HL-60/S4 treated with retinoic acid at 250 ng/mL for 4 days and 3 days (cell line): Measurements from ENCODE around the gene AGL.
"Not testable (repeated sequence)": the region's sequence is repeated elsewhere in the genome, so short reads cannot be mapped to it uniquely, and the experiment has no call there.

ENCODE experiments used
- in situ Hi-C: fragments of 300-500 bp; cut with MboI; formaldehyde crosslinking; loops from 2 replicates; pipeline ENCODE4 v1.7.0; 2022; ENCODE audit warnings: low sequenced_read_pairs

The AGL gene

DNA sequence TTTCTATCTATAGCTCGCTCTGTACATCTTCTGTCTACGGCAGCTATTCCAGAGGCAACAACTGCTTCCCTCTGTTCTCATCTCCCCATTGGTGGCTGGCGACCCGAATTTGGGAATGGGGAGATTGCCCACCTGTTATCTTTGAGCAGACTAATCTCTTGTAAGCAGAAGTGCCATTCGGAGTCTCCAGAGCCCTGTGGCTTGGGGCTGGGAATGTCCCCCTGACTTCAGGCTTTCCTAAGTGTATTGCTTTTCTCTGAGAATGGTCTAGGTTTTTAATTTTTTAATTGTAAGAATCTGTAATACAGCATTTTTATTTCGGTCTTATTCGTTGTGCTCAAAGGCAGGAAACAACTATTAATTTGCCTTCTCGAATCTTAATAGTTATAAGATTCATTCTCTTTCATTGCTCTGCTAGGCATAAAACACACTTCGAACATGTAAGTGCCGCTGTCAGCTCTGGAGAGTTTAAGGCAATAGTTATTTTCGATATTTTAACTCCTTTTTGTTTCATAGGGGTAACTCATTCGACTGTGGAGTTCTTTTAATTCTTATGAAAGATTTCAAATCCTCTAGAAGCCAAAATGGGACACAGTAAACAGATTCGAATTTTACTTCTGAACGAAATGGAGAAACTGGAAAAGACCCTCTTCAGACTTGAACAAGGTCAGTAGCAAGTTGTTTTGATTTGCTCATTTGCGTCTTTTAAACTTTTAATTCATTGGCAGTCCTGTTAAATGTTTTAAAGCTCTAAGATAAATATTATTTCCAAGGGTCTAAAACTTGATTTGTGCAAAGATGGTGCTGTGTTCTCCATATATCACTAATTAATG, 514 bp downstream of the AGL start:
- in situ Hi-C loops, result no loop called here

DNA sequence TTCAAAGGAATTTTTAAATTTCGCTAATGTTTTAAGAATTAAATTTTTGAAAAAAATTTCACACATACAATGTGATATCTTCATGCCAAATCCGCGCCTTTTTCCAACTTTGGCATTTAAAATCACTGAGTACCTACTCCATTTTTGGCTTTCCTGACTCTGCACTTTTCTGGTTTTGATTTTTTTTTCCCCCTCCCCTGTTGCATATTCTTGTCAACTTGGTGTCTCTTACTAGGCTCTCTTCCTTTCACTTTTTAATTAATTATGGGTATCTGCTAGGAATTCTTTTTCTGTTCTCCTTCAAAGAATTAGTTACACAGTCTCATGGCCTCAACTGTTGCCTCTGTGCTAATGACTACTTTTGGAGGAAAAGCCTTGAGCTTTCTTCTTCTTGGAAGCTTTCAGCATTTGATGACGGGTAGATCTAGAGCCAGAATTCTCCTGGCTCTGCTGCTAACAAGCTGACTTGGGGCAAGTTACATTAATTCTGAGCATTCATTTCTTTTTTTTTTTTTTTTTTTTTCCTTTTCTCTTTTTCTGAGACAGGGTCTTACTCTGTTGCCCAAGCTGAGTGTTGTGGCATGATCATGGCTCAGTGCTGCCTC, 1.8 kb downstream of the AGL start:
- in situ Hi-C loops, result no loop called here

DNA sequence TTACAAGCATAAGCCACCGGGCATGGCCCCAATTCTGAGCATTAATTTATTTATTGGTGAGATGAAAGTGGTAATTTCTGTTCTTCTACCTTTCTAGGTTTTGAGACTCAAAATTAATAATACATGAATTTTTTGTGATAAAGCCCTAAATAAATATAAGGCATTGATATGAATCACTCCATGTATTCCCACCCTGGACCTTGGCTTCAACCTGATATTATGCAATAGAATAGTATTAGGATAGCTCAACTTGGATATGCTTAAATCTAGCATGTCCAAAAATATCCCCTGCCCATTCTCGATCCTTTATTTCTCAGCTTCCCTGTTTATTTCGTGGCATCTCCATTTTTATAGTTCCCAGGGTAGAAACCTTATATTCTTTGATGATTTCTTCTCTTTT, 2.5 kb downstream of the AGL start:
- in situ Hi-C loops, result no loop called here

DNA sequence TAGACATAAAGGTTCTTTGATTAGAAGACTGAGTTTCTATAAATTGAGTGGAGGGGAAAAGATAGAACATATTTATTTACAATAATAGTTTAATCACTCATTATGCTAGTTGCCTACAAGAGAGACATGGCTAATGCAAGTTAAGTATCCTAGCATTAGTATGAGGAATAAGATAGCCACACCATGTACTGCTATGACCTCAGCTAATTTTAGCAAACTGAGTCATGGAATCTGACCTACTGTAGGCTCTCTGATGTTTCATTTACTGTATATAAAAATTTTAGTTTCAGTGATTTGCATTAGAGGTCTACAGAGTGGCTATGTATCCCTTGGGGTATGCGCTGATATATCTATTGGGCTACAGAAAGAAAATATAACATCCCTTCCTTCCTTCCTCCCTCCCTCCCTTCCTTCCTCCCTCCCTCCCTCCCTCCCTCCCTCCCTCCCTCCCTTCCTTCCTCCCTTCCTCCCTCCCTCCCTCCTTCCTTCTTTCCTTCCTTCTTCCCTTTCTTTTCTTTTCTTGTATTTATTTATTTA, 5.8 kb downstream of the AGL start:
- in situ Hi-C loops, result no loop called here

DNA sequence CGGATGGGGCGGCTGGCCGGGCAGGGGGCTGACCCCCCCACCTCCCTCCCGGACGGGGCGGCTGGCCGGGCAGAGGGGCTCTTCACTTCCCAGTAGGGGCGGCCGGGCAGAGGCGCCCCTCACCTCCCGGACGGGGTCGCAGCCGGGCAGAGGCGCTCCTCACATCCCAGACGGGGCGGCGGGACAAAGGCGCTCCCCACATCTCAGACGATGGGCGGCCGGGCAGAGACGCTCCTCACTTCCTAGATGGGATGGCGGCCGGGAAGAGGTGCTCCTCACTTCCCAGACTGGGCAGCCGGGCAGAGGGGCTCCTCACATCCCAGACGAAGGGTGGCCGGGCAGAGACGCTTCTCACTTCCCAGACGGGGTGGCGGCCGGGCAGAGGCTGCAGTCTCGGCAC, 6.9 kb downstream of the AGL start:
- in situ Hi-C loops, result not testable (repeated sequence)

DNA sequence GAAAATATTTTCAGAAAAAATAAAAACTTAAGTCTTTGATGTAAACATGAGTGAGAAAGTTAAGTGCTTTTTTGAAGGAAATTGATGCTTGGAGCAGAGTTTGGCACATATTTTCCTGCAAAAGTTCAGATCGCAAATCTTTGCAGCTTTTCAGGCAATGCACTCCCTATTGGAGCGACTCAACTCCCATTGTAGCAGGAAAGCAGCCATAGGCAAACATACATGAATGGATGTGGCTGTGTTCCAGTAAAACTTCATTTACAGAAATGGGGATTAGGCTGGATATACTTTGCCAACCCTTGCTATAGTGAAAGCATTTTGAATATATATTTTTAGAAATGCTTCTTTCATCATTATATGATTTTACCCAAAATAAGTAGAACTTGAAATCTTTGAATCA, 8.1 kb downstream of the AGL start:
- in situ Hi-C loops, result no loop called here

DNA sequence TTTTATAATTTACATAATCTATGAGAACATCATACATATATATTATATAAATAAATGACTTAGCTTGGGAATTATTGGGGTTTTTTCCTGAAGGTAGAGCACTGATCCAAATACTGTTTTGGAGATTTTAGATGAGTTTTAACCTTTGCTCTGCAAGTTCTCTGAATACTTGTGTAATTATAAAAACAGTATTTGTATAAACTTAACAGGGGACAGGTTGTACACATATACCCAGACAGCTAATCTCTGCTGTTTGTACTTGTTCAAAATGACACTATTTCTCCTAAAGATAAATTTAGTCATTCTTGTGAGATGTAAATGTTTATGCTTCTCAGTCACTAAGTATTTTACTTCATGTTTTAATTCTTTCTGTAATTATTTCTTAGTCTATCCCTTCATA, 8.7 kb downstream of the AGL start:
- in situ Hi-C loops, result no loop called here

DNA sequence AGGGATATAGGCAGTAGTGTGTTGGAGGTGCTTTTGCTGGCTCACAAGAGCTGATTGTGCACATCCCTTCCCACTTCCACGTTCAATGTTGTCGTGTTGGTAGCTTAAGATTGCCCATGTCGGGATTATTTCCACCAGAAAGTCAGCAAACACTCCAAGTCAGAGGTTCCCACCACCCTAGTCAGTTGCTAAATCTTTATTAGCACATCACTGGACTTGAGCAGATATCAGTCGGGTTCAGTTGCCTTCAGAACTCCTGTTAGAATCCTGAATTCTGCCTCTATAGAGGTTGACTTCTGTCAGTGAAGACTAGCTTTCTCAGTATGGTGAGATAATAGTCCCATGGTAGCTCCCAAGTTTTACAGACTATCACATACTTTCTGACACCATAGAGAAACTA, 10.5 kb downstream of the AGL start:
- in situ Hi-C loops, result no loop called here

DNA sequence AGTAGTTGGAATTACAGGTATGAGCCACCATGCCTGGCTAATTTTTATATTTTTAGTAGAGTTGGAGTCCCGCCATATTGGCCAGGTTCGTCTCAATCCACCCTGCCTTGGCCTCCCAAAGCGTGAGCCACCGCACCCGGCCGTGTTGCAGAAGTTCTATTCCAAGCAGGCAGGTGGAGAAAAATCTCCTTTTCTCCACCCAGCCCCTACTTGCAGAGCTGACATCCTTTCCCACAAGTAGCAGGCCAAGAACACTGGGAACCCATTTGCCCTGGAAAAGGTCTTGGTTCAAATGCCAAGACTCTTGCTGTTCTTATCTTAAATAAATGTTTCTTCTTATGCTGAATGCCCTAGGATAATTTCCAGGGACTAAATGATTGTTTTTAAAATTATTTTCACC, 17.5 kb downstream of the AGL start:
- in situ Hi-C loops, result no loop called here

DNA sequence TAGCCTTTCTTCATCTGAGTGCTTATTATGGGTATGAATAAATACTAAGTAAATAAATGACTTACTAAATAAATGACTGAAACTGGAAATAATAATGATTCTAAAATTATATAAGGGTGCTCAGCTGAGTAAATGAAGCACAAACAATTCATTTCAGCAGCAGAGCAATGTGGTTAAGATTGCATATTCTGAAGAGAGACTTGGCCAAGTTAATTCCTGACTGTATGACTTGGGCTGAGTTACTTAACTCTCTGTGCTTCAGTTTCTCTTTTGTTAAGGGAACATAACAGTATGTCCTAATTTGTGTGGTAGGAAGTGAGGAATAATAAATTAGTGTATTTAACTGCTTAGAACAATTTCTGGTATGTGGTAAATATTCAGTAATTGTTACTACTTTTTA, 19.1 kb downstream of the AGL start:
- in situ Hi-C loops, result no loop called here

DNA sequence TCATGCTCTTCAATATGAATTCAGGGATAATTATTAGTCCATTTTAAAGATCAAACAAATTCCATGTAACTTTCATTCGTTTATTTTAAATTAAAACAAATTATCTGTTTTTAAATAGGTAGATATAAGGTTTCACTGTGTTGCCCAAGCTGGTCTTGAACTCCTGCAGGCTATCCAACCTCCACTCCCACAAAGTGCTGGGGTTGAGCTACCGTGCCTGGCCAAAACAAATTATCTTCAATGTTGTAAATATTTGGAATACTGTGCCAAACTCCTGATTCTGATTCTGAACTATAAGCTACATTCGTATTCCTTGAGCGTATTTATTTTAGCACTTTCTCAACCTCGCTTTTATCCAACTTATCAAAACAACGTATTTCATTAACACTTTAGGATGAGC, 19.6 kb downstream of the AGL start:
- in situ Hi-C loops, result no loop called here

DNA sequence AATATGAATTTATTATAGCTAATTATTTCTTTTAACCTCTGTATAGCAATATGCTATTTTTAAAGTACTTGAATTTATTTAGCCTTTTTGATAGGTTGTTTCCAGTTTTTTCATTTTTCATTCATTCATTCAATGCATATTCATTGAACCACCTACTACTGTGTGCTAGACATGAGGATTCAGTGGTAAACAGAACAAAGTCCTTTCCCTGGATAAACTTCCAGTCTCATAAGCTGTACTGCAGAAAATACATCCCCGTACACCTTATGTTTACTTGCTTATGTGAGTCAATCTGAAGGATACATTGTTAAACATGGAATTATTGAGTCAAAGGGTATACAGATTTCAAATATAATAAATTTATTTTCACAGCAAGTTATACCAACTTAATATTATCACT, 21.9 kb downstream of the AGL start:
- in situ Hi-C loops, result no loop called here

DNA sequence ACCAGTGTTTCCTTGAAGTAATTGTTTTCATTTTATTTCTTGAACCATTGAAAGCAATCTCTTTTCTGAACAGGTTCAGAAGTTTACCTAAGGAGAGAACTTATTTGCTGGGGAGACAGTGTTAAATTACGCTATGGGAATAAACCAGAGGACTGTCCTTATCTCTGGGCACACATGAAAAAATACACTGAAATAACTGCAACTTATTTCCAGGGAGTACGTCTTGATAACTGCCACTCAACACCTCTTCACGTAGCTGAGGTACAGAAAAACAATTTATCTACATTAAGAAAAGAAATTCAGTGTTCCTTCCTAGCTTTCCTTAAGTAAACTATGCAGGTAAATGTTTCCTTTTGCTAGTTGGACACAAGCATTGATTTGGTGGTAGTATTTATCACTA, 27.4 kb downstream of the AGL start:
- in situ Hi-C loops, result no loop called here

DNA sequence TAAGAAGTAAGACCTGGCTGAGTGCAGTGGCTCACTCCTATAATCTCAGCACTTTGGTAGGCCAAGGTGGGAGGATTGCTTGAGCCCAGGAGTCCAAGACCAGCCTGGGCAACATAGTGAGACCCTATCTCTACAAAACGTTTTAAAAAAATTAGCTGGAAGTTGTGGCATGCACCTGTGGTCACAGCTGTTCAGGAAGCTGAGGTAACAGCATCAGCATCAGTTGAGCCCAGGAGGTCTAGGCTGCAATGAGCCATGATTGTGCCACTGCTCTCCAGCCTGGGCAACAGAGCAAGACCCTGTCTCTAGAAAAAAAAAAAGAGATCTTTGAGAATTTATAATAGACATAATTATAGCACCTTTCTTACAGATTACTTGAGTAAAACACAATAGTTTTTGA, 36.0 kb downstream of the AGL start:
- in situ Hi-C loops, result no loop called here

DNA sequence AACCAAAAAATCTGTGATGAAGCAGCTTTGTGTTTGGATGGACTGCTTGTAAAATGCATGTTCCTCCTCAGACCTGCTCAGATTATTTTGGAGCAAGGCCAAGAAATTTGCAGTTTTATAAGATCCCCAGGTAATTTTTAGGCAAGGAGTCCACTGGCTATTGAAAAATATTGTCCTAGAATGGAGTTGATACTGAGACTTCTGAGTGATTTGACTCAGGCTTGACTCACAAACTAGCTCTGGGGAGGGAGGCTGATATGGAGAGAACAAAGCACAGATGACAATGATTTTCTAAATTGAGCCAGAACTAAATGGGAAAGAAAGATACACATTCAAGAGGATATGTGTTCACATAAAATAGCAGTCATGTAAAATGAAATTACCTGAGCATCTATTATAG, 36.7 kb downstream of the AGL start:
- in situ Hi-C loops, result no loop called here

DNA sequence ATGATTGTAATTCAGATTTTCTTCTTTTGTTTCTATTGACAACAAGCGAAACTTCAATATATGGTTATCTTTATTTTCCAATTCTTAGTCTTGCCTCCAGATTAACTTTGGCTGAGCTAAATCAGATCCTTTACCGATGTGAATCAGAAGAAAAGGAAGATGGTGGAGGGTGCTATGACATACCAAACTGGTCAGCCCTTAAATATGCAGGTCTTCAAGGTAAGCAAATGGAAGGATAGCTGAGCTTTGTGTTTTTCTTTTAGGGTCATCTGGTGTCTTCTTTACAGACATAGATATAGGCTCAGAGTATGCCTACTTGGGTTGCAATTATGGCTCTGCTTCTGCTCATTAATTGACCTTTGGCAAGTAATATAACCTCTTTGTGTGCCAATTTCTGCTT, 37.7 kb downstream of the AGL start:
- in situ Hi-C loops, result no loop called here

DNA sequence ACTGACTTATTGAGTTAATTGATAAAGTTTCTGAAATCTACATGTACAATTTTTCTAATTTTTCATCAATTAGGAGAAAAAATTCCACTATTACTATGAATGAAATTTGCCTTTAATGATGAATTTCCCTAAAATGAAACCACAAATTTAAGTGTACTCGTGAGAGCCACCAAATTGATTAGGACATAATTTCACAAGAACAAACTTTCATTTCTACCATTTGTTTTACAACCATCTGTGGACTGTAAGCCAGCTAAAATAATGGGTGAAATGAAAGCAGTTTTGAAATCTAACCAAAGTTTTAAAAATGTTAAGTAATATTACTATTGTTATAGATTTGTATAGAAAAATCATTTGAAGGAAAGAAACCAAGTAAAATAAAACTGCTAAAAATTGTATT, 41.8 kb downstream of the AGL start:
- in situ Hi-C loops, result no loop called here

DNA sequence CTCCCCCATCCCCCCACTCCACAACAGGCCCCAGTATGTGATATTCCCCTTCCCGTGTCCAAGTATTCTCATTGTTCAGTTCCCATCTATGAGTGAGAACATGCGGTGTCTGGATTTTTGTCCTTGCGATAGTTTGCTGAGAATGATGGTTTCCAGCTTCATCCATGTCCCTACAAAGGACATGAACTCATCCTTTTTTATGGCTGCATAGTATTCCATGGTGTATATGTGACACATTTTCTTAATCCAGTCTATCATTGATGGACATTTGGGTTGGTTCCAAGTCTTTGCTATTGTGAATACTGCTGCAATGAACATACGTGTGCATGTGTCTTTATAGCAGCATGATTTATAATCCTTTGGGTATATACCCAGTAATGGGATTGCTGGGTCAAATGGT, 53.1 kb downstream of the AGL start:
- in situ Hi-C loops, result not testable (repeated sequence)

DNA sequence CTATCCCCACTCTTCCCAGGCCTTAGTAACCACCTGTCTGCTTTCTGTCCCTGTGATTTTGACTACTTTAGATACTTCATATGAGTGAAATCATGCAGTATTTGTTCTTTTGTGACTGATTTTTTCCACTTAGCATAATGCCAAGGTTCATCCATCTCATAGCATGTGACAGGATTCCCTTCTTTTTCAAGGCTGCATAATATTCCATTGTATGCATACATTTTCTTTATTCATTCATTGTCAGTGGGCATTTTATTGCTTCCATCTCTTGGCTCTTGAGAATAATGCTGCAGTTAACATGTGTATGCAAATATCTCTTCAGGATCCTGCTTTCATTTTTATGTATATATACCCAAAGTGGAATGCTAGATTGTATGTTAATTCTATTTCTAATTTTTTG, 56.4 kb downstream of the AGL start:
- in situ Hi-C loops, result no loop called here

DNA sequence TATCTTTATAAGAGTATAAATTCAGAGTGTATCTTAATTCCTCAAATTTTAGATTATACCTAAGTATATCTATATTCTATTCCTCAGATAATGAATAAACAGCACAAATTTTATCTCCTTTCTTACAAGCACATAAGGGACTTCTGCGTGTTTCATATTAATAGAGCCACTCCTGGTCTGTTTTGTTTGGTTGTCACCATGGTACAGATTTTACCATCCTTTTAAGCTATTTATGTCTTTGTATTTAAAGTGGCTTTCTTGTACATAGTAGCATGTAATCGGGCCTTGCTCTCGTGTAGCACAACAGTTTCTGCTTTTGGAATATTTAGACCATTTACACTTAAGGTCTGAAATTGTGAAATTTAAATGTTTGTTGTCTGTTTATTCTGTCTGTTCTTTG, 67.1 kb downstream of the AGL start:
- in situ Hi-C loops, result no loop called here

DNA sequence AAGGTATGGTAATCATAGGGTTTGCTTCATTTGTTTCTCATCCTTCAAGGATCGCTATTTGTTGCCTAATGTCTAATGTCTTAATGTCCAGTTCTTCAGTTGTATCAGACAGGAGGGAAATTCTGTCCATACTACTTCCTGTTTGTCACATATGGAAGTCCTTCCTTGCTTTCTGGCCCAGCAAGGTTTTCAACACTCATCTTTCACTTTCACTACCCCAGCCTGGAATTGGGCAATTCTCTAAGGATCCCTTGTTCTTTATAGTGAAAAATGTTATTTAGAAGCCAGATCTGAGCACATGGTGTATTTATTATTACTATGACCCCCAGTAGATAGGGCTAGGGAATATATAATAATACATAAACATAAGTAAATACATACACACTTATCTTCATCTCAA, 69.1 kb downstream of the AGL start:
- in situ Hi-C loops, result no loop called here

DNA sequence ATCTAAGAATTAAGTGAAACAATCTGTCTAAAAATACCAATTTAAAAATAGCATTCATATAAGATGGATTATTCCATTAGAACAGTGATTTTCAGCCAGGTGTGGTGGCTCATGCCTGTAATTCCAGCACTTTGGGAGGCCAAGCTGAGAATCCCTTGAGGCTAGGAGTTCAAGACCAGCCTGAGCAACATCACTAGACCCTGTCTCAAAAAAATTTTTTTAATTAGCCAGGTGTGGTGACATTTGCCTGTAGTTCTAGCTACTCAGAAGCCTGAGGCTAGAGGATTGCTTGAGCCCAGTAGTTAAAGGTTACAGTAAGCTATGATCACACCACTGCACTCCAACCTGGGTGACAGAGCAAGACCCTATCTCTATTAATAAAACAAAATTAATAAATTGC, 84.6 kb downstream of the AGL start:
- in situ Hi-C loops, result no loop called here

DNA sequence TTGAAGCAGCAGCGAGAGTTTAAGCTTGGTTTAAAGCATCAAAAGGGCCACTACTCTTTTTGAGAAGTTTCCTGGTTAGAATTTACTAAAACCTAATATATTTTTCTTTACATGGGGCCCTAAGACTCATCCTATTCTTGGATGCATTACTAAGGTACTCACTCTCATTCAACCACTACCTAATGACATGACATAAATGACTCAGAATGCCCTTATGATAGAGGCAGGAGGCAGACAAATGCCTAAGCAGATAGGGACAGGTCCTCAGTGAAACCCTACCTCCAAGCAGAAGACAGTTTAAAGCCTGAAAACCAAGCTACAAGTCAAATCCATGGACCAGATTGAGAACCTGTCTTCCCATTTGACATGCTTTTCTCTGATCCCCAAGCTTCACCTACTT, 85.4 kb downstream of the AGL start:
- in situ Hi-C loops, result no loop called here
